Activated effector memory CD4-positive, alpha-beta T cell treated with Interleukin-2 at 50 U/mL for 16 hours (primary cell): ENCODE measurements around the gene NGRN.

Experiments
- DNase-seq: peaks from one replicate; pipeline ENCODE4 v3.0.0-alpha.2; 2020

NGRN gene

DNA sequence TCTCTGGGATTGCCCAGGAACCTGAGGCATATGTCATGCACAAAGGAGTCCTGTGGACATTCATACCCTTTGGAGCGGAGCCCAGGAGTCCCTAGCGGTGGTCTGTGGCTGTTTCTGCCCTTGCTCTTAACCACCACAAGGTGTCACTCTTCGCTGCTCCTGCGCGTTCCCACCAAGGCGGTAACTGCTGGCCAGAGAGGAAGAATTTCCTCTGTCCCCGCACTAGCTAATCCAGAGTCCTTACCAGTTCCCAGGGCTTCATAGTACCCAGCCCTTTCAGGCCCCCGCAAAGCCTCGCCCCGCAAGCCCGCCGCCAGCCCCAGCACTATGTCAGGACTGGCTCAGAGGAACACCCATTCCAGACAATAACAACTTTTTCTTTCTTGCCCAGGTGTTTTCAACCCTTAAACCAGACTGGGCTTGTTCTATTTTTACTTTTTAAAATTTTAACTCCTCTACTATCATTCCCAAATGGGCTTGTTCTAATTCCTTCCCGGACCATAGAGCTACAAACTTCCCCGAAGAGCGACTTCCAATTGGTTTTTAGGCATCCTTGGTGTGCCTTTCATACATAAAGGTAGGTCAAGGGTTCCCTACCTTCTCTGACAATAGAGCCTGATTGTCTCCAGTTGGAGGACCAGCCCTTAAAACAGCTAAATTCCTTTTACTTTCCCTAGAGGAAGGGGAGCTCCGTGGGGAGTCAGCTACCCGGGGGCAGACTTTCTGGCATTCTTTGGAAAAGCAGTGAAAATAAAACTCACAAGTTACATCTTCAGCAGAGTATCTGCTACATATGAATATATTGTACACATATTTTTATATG is 54.8 kb downstream of the NGRN start:
- DNase-seq: peak; percentile 44

DNA sequence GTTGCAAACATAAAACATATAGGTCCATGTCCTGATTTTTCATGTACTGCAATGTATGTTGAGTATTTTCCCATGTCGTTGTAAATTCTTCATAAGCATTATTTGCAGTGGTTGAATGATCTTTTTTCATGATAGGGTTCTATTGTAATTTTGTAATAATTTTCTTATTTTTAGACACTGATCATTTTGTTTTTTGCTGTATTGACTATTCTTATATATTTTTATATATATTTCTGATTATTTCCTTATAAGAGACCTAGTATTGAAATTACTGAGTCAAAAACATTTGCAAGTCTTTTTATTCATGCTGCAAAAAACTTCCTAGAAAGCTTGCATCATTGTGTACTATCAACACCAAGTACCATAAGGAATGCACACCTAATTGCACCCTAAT is 55.4 kb downstream of the NGRN start:
- no peak for DNase-seq
